ENCODE data around the gene RMND5A.

Gene RMND5A

GRCh38 chr2:86765310-86765695 lies 45.2 kb downstream of the RMND5A start:
- peaks cover 5% of the 10 kb centered on the region for H3K4me1 Mint-ChIP-seq (ENCODE audit: low read depth)
- intact Hi-C loops (cut with micrococcal nuclease): loop anchor here (5.0 kb wide), 1 partner anchor 42 kb away; no protein-coding TSS in a partner anchor
- no peaks in the 10 kb centered on the region for H3K27me3 Mint-ChIP-seq
- no peak overlapping the region for H3K27ac Mint-ChIP-seq
- no peak overlapping the region for H3K4me3 Mint-ChIP-seq
- H3K9me3 Mint-ChIP-seq: no peaks in the 10 kb centered on the region
- H3K36me3 Mint-ChIP-seq (ENCODE audit: low read depth): peaks cover 36% of the 10 kb centered on the region

GRCh38 chr2:86768189-86768949 lies 48.3 kb downstream of the RMND5A start:
- Mint-ChIP-seq H3K4me3 (no peak overlapping the region), H3K4me1 (ENCODE audit: low read depth) (no peaks in the 10 kb centered on the region), H3K27me3 (no peaks in the 10 kb centered on the region), H3K9me3 (no peaks in the 10 kb centered on the region), H3K36me3 (ENCODE audit: low read depth) (peaks cover 62% of the 10 kb centered on the region), H3K27ac (no peak overlapping the region)
- intact Hi-C loops (cut with micrococcal nuclease): loop anchor here (5.0 kb wide), 1 partner anchor 39 kb away; no protein-coding TSS in a partner anchor

GRCh38 chr2:86769838-86770237 lies 49.7 kb downstream of the RMND5A start:
- H3K4me1 Mint-ChIP-seq (ENCODE audit: low read depth): no peaks in the 10 kb centered on the region
- peaks cover 76% of the 10 kb centered on the region for H3K36me3 Mint-ChIP-seq (ENCODE audit: low read depth)
- intact Hi-C loops (cut with micrococcal nuclease): loop anchor here (5.0 kb wide), 1 partner anchor 37 kb away; no protein-coding TSS in a partner anchor
- no peak overlapping the region for H3K4me3 Mint-ChIP-seq
- no peak overlapping the region for H3K27ac Mint-ChIP-seq
- no peaks in the 10 kb centered on the region for H3K9me3 Mint-ChIP-seq
- no peaks in the 10 kb centered on the region for H3K27me3 Mint-ChIP-seq

GRCh38 chr2:86770816-86771301 lies 50.8 kb downstream of the RMND5A start:
- peaks cover 81% of the 10 kb centered on the region for H3K36me3 Mint-ChIP-seq (ENCODE audit: low read depth)
- no peaks in the 10 kb centered on the region for H3K27me3 Mint-ChIP-seq
- H3K27ac Mint-ChIP-seq: no peak overlapping the region
- no peaks in the 10 kb centered on the region for H3K4me1 Mint-ChIP-seq (ENCODE audit: low read depth)
- H3K9me3 Mint-ChIP-seq: no peaks in the 10 kb centered on the region
- intact Hi-C loops (cut with micrococcal nuclease): no loop called here
- H3K4me3 Mint-ChIP-seq: no peak overlapping the region

GRCh38 chr2:86772611-86773010 lies 52.5 kb downstream of the RMND5A start:
- no peaks in the 10 kb centered on the region for H3K27me3 Mint-ChIP-seq
- peaks cover 69% of the 10 kb centered on the region for H3K36me3 Mint-ChIP-seq (ENCODE audit: low read depth)
- no peak overlapping the region for H3K4me3 Mint-ChIP-seq
- intact Hi-C loops (cut with micrococcal nuclease): no loop called here
- no peaks in the 10 kb centered on the region for H3K9me3 Mint-ChIP-seq
- no peaks in the 10 kb centered on the region for H3K4me1 Mint-ChIP-seq (ENCODE audit: low read depth)
- no peak overlapping the region for H3K27ac Mint-ChIP-seq

- Mint-ChIP-seq H3K27ac (no peak overlapping the region), H3K27me3 (no peaks in the 10 kb centered on the region), H3K4me1 (ENCODE audit: low read depth) (peaks cover 7% of the 10 kb centered on the region), H3K9me3 (no peaks in the 10 kb centered on the region), H3K36me3 (ENCODE audit: low read depth) (peaks cover 61% of the 10 kb centered on the region), H3K4me3 (no peak overlapping the region)
- intact Hi-C loops (cut with micrococcal nuclease): no loop called here
These were observed 54.8 kb downstream of the RMND5A start for GRCh38 chr2:86774862-86775261.

GRCh38 chr2:86775338-86775737 lies 55.2 kb downstream of the RMND5A start:
- H3K27ac Mint-ChIP-seq: no peak overlapping the region
- no peak overlapping the region for H3K4me3 Mint-ChIP-seq
- no peaks in the 10 kb centered on the region for H3K9me3 Mint-ChIP-seq
- peaks cover 7% of the 10 kb centered on the region for H3K4me1 Mint-ChIP-seq (ENCODE audit: low read depth)
- intact Hi-C loops (cut with micrococcal nuclease): no loop called here
- no peaks in the 10 kb centered on the region for H3K27me3 Mint-ChIP-seq
- H3K36me3 Mint-ChIP-seq (ENCODE audit: low read depth): peaks cover 60% of the 10 kb centered on the region

- intact Hi-C loops (cut with micrococcal nuclease): no loop called here
- H3K4me1 Mint-ChIP-seq (ENCODE audit: low read depth): peaks cover 13% of the 10 kb centered on the region
- H3K4me3 Mint-ChIP-seq: no peak overlapping the region
- H3K27me3 Mint-ChIP-seq: no peaks in the 10 kb centered on the region
- H3K36me3 Mint-ChIP-seq (ENCODE audit: low read depth): peaks cover 48% of the 10 kb centered on the region
- H3K27ac Mint-ChIP-seq: no peak overlapping the region
- no peaks in the 10 kb centered on the region for H3K9me3 Mint-ChIP-seq
These were observed 56.4 kb downstream of the RMND5A start for GRCh38 chr2:86776532-86776931.

- Mint-ChIP-seq H3K36me3 (ENCODE audit: low read depth) (peaks cover 24% of the 10 kb centered on the region), H3K4me1 (ENCODE audit: low read depth) (peaks cover 29% of the 10 kb centered on the region), H3K27me3 (peaks cover 2% of the 10 kb centered on the region), H3K9me3 (no peaks in the 10 kb centered on the region), H3K4me3 (no peak overlapping the region), H3K27ac (no peak overlapping the region)
- intact Hi-C loops (cut with micrococcal nuclease): no loop called here
These were observed 58.9 kb downstream of the RMND5A start for GRCh38 chr2:86778957-86779356.

GRCh38 chr2:86779971-86780370 lies 59.9 kb downstream of the RMND5A start:
- Mint-ChIP-seq H3K27me3 (peaks cover 2% of the 10 kb centered on the region), H3K27ac (no peak overlapping the region), H3K36me3 (ENCODE audit: low read depth) (peaks cover 14% of the 10 kb centered on the region), H3K4me1 (ENCODE audit: low read depth) (peaks cover 34% of the 10 kb centered on the region), H3K9me3 (no peaks in the 10 kb centered on the region), H3K4me3 (no peak overlapping the region)
- intact Hi-C loops (cut with micrococcal nuclease): no loop called here

GRCh38 chr2:86781363-86781762 lies 61.3 kb downstream of the RMND5A start:
- Mint-ChIP-seq H3K36me3 (ENCODE audit: low read depth) (peaks cover 5% of the 10 kb centered on the region), H3K27ac (no peak overlapping the region), H3K4me3 (no peak overlapping the region), H3K4me1 (ENCODE audit: low read depth) (peaks cover 34% of the 10 kb centered on the region), H3K9me3 (no peaks in the 10 kb centered on the region), H3K27me3 (peaks cover 12% of the 10 kb centered on the region)
- intact Hi-C loops (cut with micrococcal nuclease): no loop called here

GRCh38 chr2:86782748-86783147 lies 62.7 kb downstream of the RMND5A start:
- H3K9me3 Mint-ChIP-seq: no peaks in the 10 kb centered on the region
- peaks cover 38% of the 10 kb centered on the region for H3K4me1 Mint-ChIP-seq (ENCODE audit: low read depth)
- intact Hi-C loops (cut with micrococcal nuclease): no loop called here
- H3K4me3 Mint-ChIP-seq: no peak overlapping the region
- H3K36me3 Mint-ChIP-seq (ENCODE audit: low read depth): no peaks in the 10 kb centered on the region
- peaks cover 20% of the 10 kb centered on the region for H3K27me3 Mint-ChIP-seq
- no peak overlapping the region for H3K27ac Mint-ChIP-seq

- Mint-ChIP-seq H3K9me3 (no peaks in the 10 kb centered on the region), H3K4me1 (ENCODE audit: low read depth) (peaks cover 43% of the 10 kb centered on the region), H3K4me3 (no peak overlapping the region), H3K27ac (peak overlapping the region; percentile 78), H3K27me3 (peaks cover 31% of the 10 kb centered on the region), H3K36me3 (ENCODE audit: low read depth) (no peaks in the 10 kb centered on the region)
- intact Hi-C loops (cut with micrococcal nuclease): no loop called here
These were observed 63.7 kb downstream of the RMND5A start for GRCh38 chr2:86783615-86784339.

GRCh38 chr2:86785456-86785855 lies 65.4 kb downstream of the RMND5A start:
- H3K4me1 Mint-ChIP-seq (ENCODE audit: low read depth): peaks cover 53% of the 10 kb centered on the region
- no peaks in the 10 kb centered on the region for H3K36me3 Mint-ChIP-seq (ENCODE audit: low read depth)
- no peak overlapping the region for H3K4me3 Mint-ChIP-seq
- no peaks in the 10 kb centered on the region for H3K9me3 Mint-ChIP-seq
- no peak overlapping the region for H3K27ac Mint-ChIP-seq
- intact Hi-C loops (cut with micrococcal nuclease): no loop called here
- H3K27me3 Mint-ChIP-seq: peaks cover 47% of the 10 kb centered on the region

All from dendritic cell treated with granulocyte-macrophage colony-stimulating factor and Interleukin-4, amounts not matched to agents 40 ng/mL and 50 ng/mL, for 4 days (primary cell).